Liver (tissue), 9 donors: ENCODE data around the gene SCUBE1. TPM values are rescaled to one million over a fixed set of nuclear protein-coding genes. Genes with fewer than 3 reads are reported as not detected.

Source experiments
- DNase-seq: peaks from one replicate; pipeline ENCODE4 v3.0.0-alpha.2; 2017; ENCODE audit warnings: low spot score
- H3K27ac ChIP-seq, 2 donors: one replicate each; pipeline ENCODE4 v1.7.0; 2013; ENCODE audit warnings: inconsistent platforms in 2 of 2, low read length in 2 of 2, control low read depth in 1 of 2, low read depth in 1 of 2, mild to moderate bottlenecking in 1 of 2
- H3K27me3 ChIP-seq, 4 donors: one replicate each; pipeline versions ENCODE4 v1.6.1 to v1.7.0; 2013; ENCODE audit warnings: low read length in 3 of 4, inconsistent platforms in 1 of 4, mild to moderate bottlenecking in 1 of 4, moderate library complexity in 1 of 4; ENCODE audit not compliant: control insufficient read depth in 4 of 4, insufficient read depth in 4 of 4
- H3K36me3 ChIP-seq, 4 donors: one replicate each; pipeline versions ENCODE4 v1.6.1 to v1.7.0; 2013; ENCODE audit warnings: low read length in 3 of 4, mild to moderate bottlenecking in 3 of 4, low read depth in 1 of 4, moderate library complexity in 1 of 4; ENCODE audit not compliant: control insufficient read depth in 4 of 4, insufficient read depth in 3 of 4
- H3K4me1 ChIP-seq, 4 donors: one replicate each; pipeline versions ENCODE4 v1.6.1 to v1.7.0; 2013; ENCODE audit warnings: low read length in 3 of 4, mild to moderate bottlenecking in 3 of 4, moderate library complexity in 1 of 4; ENCODE audit not compliant: control insufficient read depth in 4 of 4, insufficient read depth in 4 of 4
- H3K4me3 ChIP-seq, 3 donors: one replicate each; pipeline versions ENCODE4 v1.6.1 to v1.7.0; 2013; ENCODE audit warnings: low read length in 3 of 3, control low read depth in 1 of 3, low read depth in 1 of 3, mild to moderate bottlenecking in 1 of 3
- H3K9ac ChIP-seq, 2 donors: one replicate each; pipeline ENCODE4 v1.7.0; 2013; ENCODE audit warnings: low read length in 2 of 2, mild to moderate bottlenecking in 2 of 2, moderate library complexity in 2 of 2, control low read depth in 1 of 2, low read depth in 1 of 2
- H3K9me3 ChIP-seq, 4 donors: one replicate each; pipeline versions ENCODE4 v1.6.1 to v1.7.0; 2013; ENCODE audit warnings: low read length in 3 of 4; ENCODE audit not compliant: control insufficient read depth in 4 of 4
- ATF3 ChIP-seq: IDR thresholded peaks from 2 replicates; pipeline ENCODE4 v1.6.1; 2016; ENCODE audit warnings: antibody characterized with exemption
- CTCF ChIP-seq: fragments of 150-350 bp; IDR thresholded peaks from 2 replicates; pipeline ENCODE4 v1.5.1; 2017; ENCODE audit warnings: improper control_type of control experiment, low read depth, low read length; ENCODE audit not compliant: missing input control
- EGR1 ChIP-seq, 2 donors: IDR thresholded peaks; 2 replicates each; pipeline ENCODE4 v1.6.1; 2016 to 2018; ENCODE audit warnings: antibody characterized with exemption in 2 of 2, low read depth in 2 of 2
- FOXA1 ChIP-seq: IDR thresholded peaks from 2 replicates; pipeline ENCODE4 v1.6.1; 2016; ENCODE audit warnings: antibody characterized with exemption
- FOXA2 ChIP-seq: IDR thresholded peaks from 2 replicates; pipeline ENCODE4 v1.6.1; 2016; ENCODE audit warnings: antibody characterized with exemption
- GABPA ChIP-seq, 2 donors: IDR thresholded peaks in 1 of 2; conservative IDR thresholded peaks in 1 of 2; 2 replicates each; pipeline ENCODE4 v1.6.1; 2016; ENCODE audit warnings: antibody characterized with exemption in 2 of 2, mild to moderate bottlenecking in 1 of 2, moderate library complexity in 1 of 2
- HNF4A ChIP-seq, 2 donors: conservative IDR thresholded peaks; 2 replicates each; pipeline ENCODE4 v1.6.1; 2016; ENCODE audit warnings: antibody characterized with exemption in 2 of 2, mild to moderate bottlenecking in 2 of 2
- HNF4G ChIP-seq: IDR thresholded peaks from 2 replicates; pipeline ENCODE4 v1.6.1; 2016; ENCODE audit warnings: antibody characterized with exemption
- JUND ChIP-seq, 2 donors: IDR thresholded peaks; 2 replicates each; pipeline ENCODE4 v1.6.1; 2016; ENCODE audit warnings: antibody characterized with exemption in 2 of 2
- NR2F2 ChIP-seq: IDR thresholded peaks from 2 replicates; pipeline ENCODE4 v1.6.1; 2016; ENCODE audit warnings: antibody characterized with exemption
- RAD21 ChIP-seq, 2 donors: IDR thresholded peaks; 2 replicates each; pipeline ENCODE4 v1.6.1; 2016; ENCODE audit warnings: antibody characterized with exemption in 2 of 2, mild to moderate bottlenecking in 2 of 2
- RXRA ChIP-seq, 2 donors: IDR thresholded peaks; 2 replicates each; pipeline ENCODE4 v1.6.1; 2017 to 2018; ENCODE audit warnings: antibody characterized with exemption in 2 of 2, mild to moderate bottlenecking in 1 of 2
- SP1 ChIP-seq: IDR thresholded peaks from 2 replicates; pipeline ENCODE4 v1.6.1; 2018; ENCODE audit warnings: antibody characterized with exemption, mild to moderate bottlenecking
- TAF1 ChIP-seq: conservative IDR thresholded peaks from 2 replicates; pipeline ENCODE4 v1.6.1; 2016; ENCODE audit warnings: antibody characterized with exemption, mild to moderate bottlenecking
- YY1 ChIP-seq: IDR thresholded peaks from 2 replicates; pipeline ENCODE4 v1.6.1; 2016; ENCODE audit warnings: antibody characterized with exemption, mild to moderate bottlenecking
- ZBTB33 ChIP-seq: IDR thresholded peaks from 2 replicates; pipeline ENCODE4 v1.6.1; 2016; ENCODE audit warnings: antibody characterized with exemption
- WGBS: extraction: QIAGEN DNeasy Blood & Tissue Kit; methylation state at CpG from one replicate; pipeline ENCODE4 v1.1.7; 2013; 5-methylcytosine and 5-hydroxymethylcytosine counted together
- polyA plus RNA-seq, 2 donors: library from polyadenylated mRNA; stranded (reverse) in 1 of 2; unstranded in 1 of 2; fragments of 200-250 nt in 1 of 2; fragments of >200 nt in 1 of 2; fragmentation: Nextera tagmentation in 1 of 2; extraction: Ambion mirVana in 1 of 2; gene quantifications; one replicate each; pipeline versions ENCODE4 v1.2.1 to v1.2.3, GENCODE V29; 2013 to 2015
- total RNA-seq, 2 donors: library from RNA; depleted of rRNA; stranded (reverse); fragments of >200 nt; gene quantifications; one replicate each; pipeline ENCODE4 v1.2.3, GENCODE V29; 2014
- TF ChIP-seq, protein P1 (sequence below): IDR thresholded peaks from 2 replicates; pipeline ENCODE4 v1.6.1; 2016; ENCODE audit warnings: antibody characterized with exemption, mild to moderate bottlenecking
- TF ChIP-seq, protein P2 (sequence below): IDR thresholded peaks from 2 replicates; pipeline ENCODE4 v1.6.1; 2016; ENCODE audit warnings: antibody characterized with exemption
- donor health status: healthy.
- donor health status: healthy.
- donor health status: healthy.
- donor health status: healthy.
- donor health status: healthy.

SCUBE1 gene
- total and polyA plus RNA-seq, 4 donors = 0.07 to 0.46 (median 0.08) TPM; not detected in 1

DNA sequence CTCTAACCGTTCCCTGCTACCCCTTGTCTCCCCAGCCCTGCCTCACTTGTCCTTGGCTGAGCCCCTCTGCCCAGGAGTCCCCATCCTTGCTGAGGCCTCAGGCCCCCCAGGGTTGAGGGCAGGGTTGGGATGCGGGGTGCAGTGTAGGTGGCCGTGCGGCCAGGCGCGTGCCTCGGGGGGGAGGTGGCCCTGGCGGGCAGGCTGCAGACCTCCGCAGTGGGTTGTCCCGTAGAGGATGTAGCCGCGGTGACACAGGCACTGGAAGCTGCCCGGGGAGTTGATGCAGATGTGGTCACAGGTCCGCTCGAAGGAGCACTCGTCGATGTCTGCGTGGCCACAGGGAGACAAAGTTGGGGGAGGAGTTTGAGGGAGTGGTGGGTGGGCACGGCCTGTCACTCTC is 114.3 kb downstream of the SCUBE1 start:
- Histone ChIP-seq H3K4me3 (no peak overlapping the region), H3K36me3 (no peaks in the 10 kb centered on the region), H3K4me1 (peaks cover 1 to 25% (median 14%) of the 10 kb centered on the region in 4 donors), H3K27ac (no peak overlapping the region), H3K9ac (no peak overlapping the region), H3K9me3 (no peaks in the 10 kb centered on the region), H3K27me3 (no peaks in the 10 kb centered on the region)
- 91% methylated on average over 19 of the region's 19 CpGs for WGBS
- DNase-seq = no peak
- no peak for TF ChIP-seq FOXA1
- no peak for TF ChIP-seq TAF1
- TF ChIP-seq HNF4A (conservative IDR thresholded peaks at IDR 0.05) = no peak
- TF ChIP-seq NR2F2 = no peak
- TF ChIP-seq CTCF = no peak
- TF ChIP-seq HNF4G = no peak
- TF ChIP-seq EGR1 (IDR thresholded peaks at IDR 0.05; ENCODE audit: low read depth in 2 of 2) = no peak
- TF ChIP-seq ATF3 = no peak
- no peak for TF ChIP-seq YY1
- no peak for TF ChIP-seq RAD21 (IDR thresholded peaks at IDR 0.05)
- no peak for TF ChIP-seq SP1
- TF ChIP-seq FOXA2 = no peak
- TF ChIP-seq JUND (IDR thresholded peaks at IDR 0.05) = no peak
- TF ChIP-seq GABPA (IDR thresholded peaks at IDR 0.05 in 1 of 2, conservative IDR thresholded peaks at IDR 0.05 in 1 of 2) = no peak
- TF ChIP-seq ZBTB33 = no peak
- TF ChIP-seq, protein P1, sequence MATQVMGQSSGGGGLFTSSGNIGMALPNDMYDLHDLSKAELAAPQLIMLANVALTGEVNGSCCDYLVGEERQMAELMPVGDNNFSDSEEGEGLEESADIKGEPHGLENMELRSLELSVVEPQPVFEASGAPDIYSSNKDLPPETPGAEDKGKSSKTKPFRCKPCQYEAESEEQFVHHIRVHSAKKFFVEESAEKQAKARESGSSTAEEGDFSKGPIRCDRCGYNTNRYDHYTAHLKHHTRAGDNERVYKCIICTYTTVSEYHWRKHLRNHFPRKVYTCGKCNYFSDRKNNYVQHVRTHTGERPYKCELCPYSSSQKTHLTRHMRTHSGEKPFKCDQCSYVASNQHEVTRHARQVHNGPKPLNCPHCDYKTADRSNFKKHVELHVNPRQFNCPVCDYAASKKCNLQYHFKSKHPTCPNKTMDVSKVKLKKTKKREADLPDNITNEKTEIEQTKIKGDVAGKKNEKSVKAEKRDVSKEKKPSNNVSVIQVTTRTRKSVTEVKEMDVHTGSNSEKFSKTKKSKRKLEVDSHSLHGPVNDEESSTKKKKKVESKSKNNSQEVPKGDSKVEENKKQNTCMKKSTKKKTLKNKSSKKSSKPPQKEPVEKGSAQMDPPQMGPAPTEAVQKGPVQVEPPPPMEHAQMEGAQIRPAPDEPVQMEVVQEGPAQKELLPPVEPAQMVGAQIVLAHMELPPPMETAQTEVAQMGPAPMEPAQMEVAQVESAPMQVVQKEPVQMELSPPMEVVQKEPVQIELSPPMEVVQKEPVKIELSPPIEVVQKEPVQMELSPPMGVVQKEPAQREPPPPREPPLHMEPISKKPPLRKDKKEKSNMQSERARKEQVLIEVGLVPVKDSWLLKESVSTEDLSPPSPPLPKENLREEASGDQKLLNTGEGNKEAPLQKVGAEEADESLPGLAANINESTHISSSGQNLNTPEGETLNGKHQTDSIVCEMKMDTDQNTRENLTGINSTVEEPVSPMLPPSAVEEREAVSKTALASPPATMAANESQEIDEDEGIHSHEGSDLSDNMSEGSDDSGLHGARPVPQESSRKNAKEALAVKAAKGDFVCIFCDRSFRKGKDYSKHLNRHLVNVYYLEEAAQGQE = no peak
- TF ChIP-seq, protein P2, sequence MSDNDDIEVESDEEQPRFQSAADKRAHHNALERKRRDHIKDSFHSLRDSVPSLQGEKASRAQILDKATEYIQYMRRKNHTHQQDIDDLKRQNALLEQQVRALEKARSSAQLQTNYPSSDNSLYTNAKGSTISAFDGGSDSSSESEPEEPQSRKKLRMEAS = no peak
- TF ChIP-seq RXRA (IDR thresholded peaks at IDR 0.05) = no peak
